ENCODE data around the gene LRRC36.

DNA sequence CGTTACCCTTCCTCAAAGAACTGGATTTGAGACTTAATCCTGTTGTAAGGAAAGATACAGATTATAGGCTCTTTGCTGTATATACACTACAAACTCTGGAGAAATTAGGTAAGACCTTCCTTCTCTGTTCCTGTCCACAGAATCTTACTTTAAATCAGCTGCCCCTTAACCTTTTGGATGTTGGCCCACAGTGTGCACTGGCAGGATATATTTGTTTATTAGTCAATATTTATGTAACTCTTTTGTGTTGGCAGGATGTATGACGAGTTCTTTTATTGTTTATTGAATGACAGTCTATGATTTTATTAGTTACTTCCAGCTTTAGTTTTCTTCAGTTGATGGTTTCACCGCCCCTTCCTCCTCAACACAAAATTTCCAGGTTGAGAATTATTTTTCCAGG lies 19.7 kb downstream of the LRRC36 start:
- no peak for TF ChIP-seq POLR2A (IDR thresholded peaks at IDR 0.05; ENCODE audit: low read depth, low read length)
- TF ChIP-seq, protein P1, sequence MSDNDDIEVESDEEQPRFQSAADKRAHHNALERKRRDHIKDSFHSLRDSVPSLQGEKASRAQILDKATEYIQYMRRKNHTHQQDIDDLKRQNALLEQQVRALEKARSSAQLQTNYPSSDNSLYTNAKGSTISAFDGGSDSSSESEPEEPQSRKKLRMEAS (IDR thresholded peaks at IDR 0.05; ENCODE audit: insufficient read depth, insufficient read length), result no peak
- TF ChIP-seq CTCF (IDR thresholded peaks at IDR 0.05; ENCODE audit: extremely low read depth in 1 of 2, insufficient read depth in 1 of 2, low read depth in 1 of 2, low read length in 2 of 2), result no peak
- TF ChIP-seq EZH2 (IDR thresholded peaks at IDR 0.05; ENCODE audit: borderline replicate concordance, low read depth, low read length, severe bottlenecking), result no peak
